ENCODE data around the gene PGGHG. TPM values are rescaled to one million over a fixed set of nuclear protein-coding genes. Genes with fewer than 3 reads are reported as not detected.

The PGGHG gene
- total RNA-seq, 1 experiment from 2014 or later: 12.4 TPM

- Histone ChIP-seq H3K9me2 (replicated peaks; ENCODE audit: low read length) (no peaks in the 10 kb centered on the region), H3K27ac (ENCODE audit: low read length) (no peak overlapping the region), H3F3A (ENCODE audit: low read length, unreplicated experiment) (no peaks in the 10 kb centered on the region), H3K9ac (ENCODE audit: low read length) (no peak overlapping the region), H3K79me2 (ENCODE audit: low read length) (no peaks in the 10 kb centered on the region), H3K4me1 (ENCODE audit: insufficient read depth, low read length) (no peaks in the 10 kb centered on the region), H3K9me3 (ENCODE audit: low read length) (no peaks in the 10 kb centered on the region), H3K4me2 (ENCODE audit: low read length) (no peak overlapping the region), H3K27me3 (ENCODE audit: low read length) (no peaks in the 10 kb centered on the region), H2AFZ (ENCODE audit: low read length) (no peak overlapping the region), H4K20me1 (ENCODE audit: low read length) (no peaks in the 10 kb centered on the region), H3K4me3 (ENCODE audit: low read length) (no peak overlapping the region), H3K36me3 (ENCODE audit: low read depth, low read length) (no peaks in the 10 kb centered on the region)
- intact Hi-C loops (cut with micrococcal nuclease): no loop called here
- ChIA-PET CTCF (no interaction called here), POLR2A (ENCODE audit: unreplicated experiment) (no interaction called here)
- no TSS peak for BruUV-seq (replicated peaks)
- DNase-seq (no peak), ATAC-seq (no peak)
- TF ChIP-seq CTCF (conservative IDR thresholded peaks at IDR 0.05; ENCODE audit: low read depth, low read length) (no peak), EZH2phosphoT487 (IDR thresholded peaks at IDR 0.05; ENCODE audit: borderline replicate concordance, low read length) (no peak), EZH2 (IDR thresholded peaks at IDR 0.05; ENCODE audit: low read length, unreplicated experiment) (no peak)
Measured at GRCh38 chr11:329886-330253, 40.9 kb downstream of the PGGHG start.

GRCh38 chr11:330307-330693 is 41.4 kb downstream of the PGGHG start:
- no peaks in the 10 kb centered on the region for H3K27me3 ChIP-seq (ENCODE audit: low read length)
- ATAC-seq (no peak), DNase-seq (no peak)
- no peaks in the 10 kb centered on the region for H3K9me3 ChIP-seq (ENCODE audit: low read length)
- ChIA-PET CTCF (no interaction called here), POLR2A (ENCODE audit: unreplicated experiment) (no interaction called here)
- no peaks in the 10 kb centered on the region for H4K20me1 ChIP-seq (ENCODE audit: low read length)
- H3K79me2 ChIP-seq (ENCODE audit: low read length): no peaks in the 10 kb centered on the region
- TF ChIP-seq EZH2 (IDR thresholded peaks at IDR 0.05; ENCODE audit: low read length, unreplicated experiment) (no peak), CTCF (conservative IDR thresholded peaks at IDR 0.05; ENCODE audit: low read depth, low read length) (no peak), EZH2phosphoT487 (IDR thresholded peaks at IDR 0.05; ENCODE audit: borderline replicate concordance, low read length) (no peak)
- no peak overlapping the region for H3K27ac ChIP-seq (ENCODE audit: low read length)
- H3K9me2 ChIP-seq (replicated peaks; ENCODE audit: low read length): no peaks in the 10 kb centered on the region
- no peaks in the 10 kb centered on the region for H3F3A ChIP-seq (ENCODE audit: low read length, unreplicated experiment)
- no peak overlapping the region for H3K9ac ChIP-seq (ENCODE audit: low read length)
- intact Hi-C loops (cut with micrococcal nuclease): no loop called here
- no peak overlapping the region for H3K4me2 ChIP-seq (ENCODE audit: low read length)
- BruUV-seq (replicated peaks): no TSS peak
- no peaks in the 10 kb centered on the region for H3K36me3 ChIP-seq (ENCODE audit: low read depth, low read length)
- H3K4me1 ChIP-seq (ENCODE audit: insufficient read depth, low read length): no peaks in the 10 kb centered on the region
- H2AFZ ChIP-seq (ENCODE audit: low read length): no peak overlapping the region
- no peak overlapping the region for H3K4me3 ChIP-seq (ENCODE audit: low read length)

- ChIA-PET CTCF (no interaction called here), POLR2A (ENCODE audit: unreplicated experiment) (no interaction called here)
- DNase-seq (no peak), ATAC-seq (no peak)
- Histone ChIP-seq H3K4me2 (ENCODE audit: low read length) (no peak overlapping the region), H3K79me2 (ENCODE audit: low read length) (no peaks in the 10 kb centered on the region), H4K20me1 (ENCODE audit: low read length) (no peaks in the 10 kb centered on the region), H3K9me3 (ENCODE audit: low read length) (no peaks in the 10 kb centered on the region), H3K4me1 (ENCODE audit: insufficient read depth, low read length) (no peaks in the 10 kb centered on the region), H3K9me2 (replicated peaks; ENCODE audit: low read length) (no peaks in the 10 kb centered on the region), H3K4me3 (ENCODE audit: low read length) (no peak overlapping the region), H2AFZ (ENCODE audit: low read length) (no peak overlapping the region), H3K27me3 (ENCODE audit: low read length) (no peaks in the 10 kb centered on the region), H3F3A (ENCODE audit: low read length, unreplicated experiment) (no peaks in the 10 kb centered on the region), H3K9ac (ENCODE audit: low read length) (no peak overlapping the region), H3K36me3 (ENCODE audit: low read depth, low read length) (no peaks in the 10 kb centered on the region), H3K27ac (ENCODE audit: low read length) (no peak overlapping the region)
- no peak for TF ChIP-seq CTCF (conservative IDR thresholded peaks at IDR 0.05; ENCODE audit: low read depth, low read length)
- intact Hi-C loops (cut with micrococcal nuclease): no loop called here
- no TSS peak for BruUV-seq (replicated peaks)
Measured at GRCh38 chr11:330694-331357, 41.9 kb downstream of the PGGHG start.

All from PC-3 (cell line).